ENCODE measurements around the gene METTL5.

DNA sequence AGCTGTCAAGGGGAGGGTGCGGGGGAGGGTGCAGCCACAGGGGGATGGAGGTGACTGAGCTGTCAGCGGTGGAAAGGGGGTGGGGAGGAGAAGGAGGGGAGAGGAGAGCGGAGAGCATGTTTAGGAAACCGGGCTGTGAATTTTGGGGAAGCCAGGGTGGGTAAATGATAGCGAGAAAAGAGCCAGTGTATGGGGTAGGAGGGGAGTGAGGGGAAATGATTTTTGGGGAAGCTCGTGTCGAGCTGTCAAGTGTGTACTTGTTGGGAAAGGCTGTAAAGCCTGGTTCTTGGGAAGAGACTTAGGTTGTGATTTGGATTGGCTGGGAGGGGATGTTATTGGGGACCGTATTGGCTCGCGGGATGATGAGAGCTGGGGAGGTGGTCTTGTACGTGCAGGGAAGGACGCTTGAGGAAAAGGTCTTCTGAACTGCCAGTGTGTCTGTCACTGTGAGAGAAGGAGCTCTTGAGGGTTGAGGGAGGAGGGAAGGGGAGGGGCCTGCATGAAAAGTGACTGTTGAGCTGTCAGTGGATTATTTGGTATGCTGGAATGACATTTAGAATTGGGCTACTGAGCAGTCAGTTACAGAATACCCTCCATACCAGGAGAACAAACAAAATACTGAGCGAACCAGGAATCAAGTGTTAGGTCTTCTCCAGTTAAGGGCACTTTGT, 3.6 kb upstream of the METTL5 start:
- TF ChIP-seq, protein P1, sequence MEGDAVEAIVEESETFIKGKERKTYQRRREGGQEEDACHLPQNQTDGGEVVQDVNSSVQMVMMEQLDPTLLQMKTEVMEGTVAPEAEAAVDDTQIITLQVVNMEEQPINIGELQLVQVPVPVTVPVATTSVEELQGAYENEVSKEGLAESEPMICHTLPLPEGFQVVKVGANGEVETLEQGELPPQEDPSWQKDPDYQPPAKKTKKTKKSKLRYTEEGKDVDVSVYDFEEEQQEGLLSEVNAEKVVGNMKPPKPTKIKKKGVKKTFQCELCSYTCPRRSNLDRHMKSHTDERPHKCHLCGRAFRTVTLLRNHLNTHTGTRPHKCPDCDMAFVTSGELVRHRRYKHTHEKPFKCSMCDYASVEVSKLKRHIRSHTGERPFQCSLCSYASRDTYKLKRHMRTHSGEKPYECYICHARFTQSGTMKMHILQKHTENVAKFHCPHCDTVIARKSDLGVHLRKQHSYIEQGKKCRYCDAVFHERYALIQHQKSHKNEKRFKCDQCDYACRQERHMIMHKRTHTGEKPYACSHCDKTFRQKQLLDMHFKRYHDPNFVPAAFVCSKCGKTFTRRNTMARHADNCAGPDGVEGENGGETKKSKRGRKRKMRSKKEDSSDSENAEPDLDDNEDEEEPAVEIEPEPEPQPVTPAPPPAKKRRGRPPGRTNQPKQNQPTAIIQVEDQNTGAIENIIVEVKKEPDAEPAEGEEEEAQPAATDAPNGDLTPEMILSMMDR (IDR thresholded peaks at IDR 0.05; ENCODE audit: insufficient read depth, low read length, poor library complexity, severe bottlenecking), result no peak
- no peak for TF ChIP-seq EZH2phosphoT487 (conservative IDR thresholded peaks at IDR 0.05; ENCODE audit: low read length)
